ENCODE measurements around the gene GTF3C1. TPM values are rescaled to one million over a fixed set of nuclear protein-coding genes. Genes with fewer than 3 reads are reported as not detected.

Gene GTF3C1
- total and polyA plus RNA-seq, 4 donors: 33.5 to 84.0 (median 67.5) TPM

- H3K4me3 ChIP-seq: no peak overlapping the region
- no peak for ATAC-seq (ENCODE audit: insufficient read depth, low FRiP score)
- DNase-seq: no peak
- 94 to 97% methylated on average over 10 of the region's 10 CpGs for WGBS, 2 donors
- H3K4me1 ChIP-seq (ENCODE audit: control insufficient read depth in 5 of 5, insufficient read depth in 5 of 5, low read length in 5 of 5): peaks cover 0 to 4% (median 0%) of the 10 kb centered on the region in 5 donors
- H3K36me3 ChIP-seq (ENCODE audit: control insufficient read depth in 4 of 4, insufficient read depth in 4 of 4, low read length in 4 of 4): no peaks in the 10 kb centered on the region
- no peak overlapping the region for H3K27ac ChIP-seq (ENCODE audit: low read depth in 1 of 2, low read length in 1 of 2)
- peaks cover 0 to 3% (median 2%) of the 10 kb centered on the region in 4 donors for H3K9me3 ChIP-seq (ENCODE audit: control insufficient read depth in 4 of 4, insufficient read depth in 3 of 4, low read length in 3 of 4)
- TF ChIP-seq CTCF (IDR thresholded peaks at IDR 0.05; ENCODE audit: control extremely low read depth, extremely low read depth): no peak
- H3K9ac ChIP-seq (ENCODE audit: insufficient read depth in 1 of 2, low read length in 2 of 2): no peak overlapping the region
- no peaks in the 10 kb centered on the region for H3K27me3 ChIP-seq (ENCODE audit: control insufficient read depth in 3 of 3, insufficient read depth in 3 of 3, low read length in 2 of 3)
These were observed 124.8 kb downstream of the GTF3C1 start for GRCh38 chr16:27424772-27425498.

DNA sequence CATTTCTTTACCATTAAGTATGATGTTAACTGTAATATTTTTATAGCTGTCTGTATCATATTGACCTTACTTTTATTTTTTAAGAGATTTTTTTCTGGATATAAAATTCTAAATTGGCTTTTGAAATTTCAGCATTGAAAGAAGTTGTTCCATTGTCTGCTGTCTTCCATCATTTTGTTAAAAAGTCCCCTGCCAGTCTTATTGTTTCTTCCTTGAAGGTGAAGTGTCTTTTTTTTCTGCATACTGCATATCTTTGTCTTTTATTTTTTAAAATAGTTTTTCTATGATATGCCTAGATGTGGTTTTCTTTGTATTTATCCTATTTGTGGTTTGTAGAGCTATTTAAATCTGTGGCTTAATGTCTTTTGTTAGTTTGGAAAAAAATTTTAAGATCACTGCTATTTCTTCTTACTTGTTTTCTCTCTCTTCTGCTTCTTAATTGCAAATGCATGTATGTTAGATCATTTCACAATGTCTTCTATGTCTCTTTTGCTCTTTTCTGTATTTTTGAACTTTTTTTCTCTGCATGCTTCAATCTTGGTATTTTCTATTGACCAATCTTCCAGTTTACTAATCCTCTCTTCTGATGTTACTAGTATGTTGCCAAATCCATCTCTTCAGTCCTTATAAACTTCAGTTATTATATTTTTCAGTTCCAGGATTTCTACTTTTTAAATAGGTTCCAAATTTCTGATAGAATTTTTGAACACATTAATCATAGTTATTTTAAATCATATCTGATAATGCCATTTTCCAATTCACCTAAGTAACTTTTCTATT lies 127.6 kb downstream of the GTF3C1 start:
- Histone ChIP-seq H3K9me3 (ENCODE audit: control insufficient read depth in 4 of 4, insufficient read depth in 3 of 4, low read length in 3 of 4) (peaks cover 0 to 3% (median 2%) of the 10 kb centered on the region in 4 donors), H3K36me3 (ENCODE audit: control insufficient read depth in 4 of 4, insufficient read depth in 4 of 4, low read length in 4 of 4) (no peaks in the 10 kb centered on the region), H3K9ac (ENCODE audit: insufficient read depth in 1 of 2, low read length in 2 of 2) (no peak overlapping the region), H3K4me3 (no peak overlapping the region), H3K27ac (ENCODE audit: low read depth in 1 of 2, low read length in 1 of 2) (no peak overlapping the region), H3K27me3 (ENCODE audit: control insufficient read depth in 3 of 3, insufficient read depth in 3 of 3, low read length in 2 of 3) (no peaks in the 10 kb centered on the region), H3K4me1 (ENCODE audit: control insufficient read depth in 5 of 5, insufficient read depth in 5 of 5, low read length in 5 of 5) (no peaks in the 10 kb centered on the region)
- TF ChIP-seq CTCF (IDR thresholded peaks at IDR 0.05; ENCODE audit: control extremely low read depth, extremely low read depth): no peak
- no peak for DNase-seq
- no peak for ATAC-seq (ENCODE audit: insufficient read depth, low FRiP score)

DNA sequence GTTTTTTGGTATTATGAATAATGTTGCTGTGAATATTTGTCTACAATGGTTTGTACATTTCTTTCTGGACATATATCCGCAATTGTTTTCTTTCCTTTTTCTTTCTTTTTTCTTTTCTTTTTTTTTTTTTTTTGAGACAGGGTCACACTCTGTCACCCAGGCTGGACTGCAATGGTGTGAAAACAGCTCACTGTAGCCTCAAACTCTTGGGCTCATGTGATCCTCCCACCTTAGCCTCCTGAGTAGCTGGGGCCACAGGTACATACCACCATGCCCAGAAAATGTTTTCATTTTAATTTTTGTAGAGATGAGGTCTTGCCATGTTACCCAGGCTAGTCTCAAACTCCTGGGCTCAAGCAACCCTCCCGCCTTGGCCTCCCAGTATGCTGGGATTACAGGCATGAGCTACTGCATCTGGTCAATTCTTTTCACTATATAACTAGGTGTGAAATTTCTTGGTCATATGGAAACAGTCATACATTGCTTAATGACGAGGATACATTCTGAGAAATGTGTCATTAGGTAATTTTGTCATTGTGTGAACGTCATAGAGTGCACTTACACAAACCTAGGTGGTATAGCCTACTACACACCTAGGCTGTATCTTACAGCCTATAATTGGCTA lies 132.6 kb downstream of the GTF3C1 start:
- peaks cover 0 to 5% (median 0%) of the 10 kb centered on the region in 5 donors for H3K4me1 ChIP-seq (ENCODE audit: control insufficient read depth in 5 of 5, insufficient read depth in 5 of 5, low read length in 5 of 5)

More for the DNA sequence above, 132.6 kb downstream of the GTF3C1 start:
- ATAC-seq (ENCODE audit: insufficient read depth, low FRiP score): no peak
- Histone ChIP-seq H3K4me3 (no peak overlapping the region), H3K27me3 (ENCODE audit: control insufficient read depth in 3 of 3, insufficient read depth in 3 of 3, low read length in 2 of 3) (no peaks in the 10 kb centered on the region), H3K9ac (ENCODE audit: insufficient read depth in 1 of 2, low read length in 2 of 2) (no peak overlapping the region), H3K9me3 (ENCODE audit: control insufficient read depth in 4 of 4, insufficient read depth in 3 of 4, low read length in 3 of 4) (peaks cover 0 to 3% (median 0%) of the 10 kb centered on the region in 4 donors), H3K36me3 (ENCODE audit: control insufficient read depth in 4 of 4, insufficient read depth in 4 of 4, low read length in 4 of 4) (no peaks in the 10 kb centered on the region), H3K27ac (ENCODE audit: low read depth in 1 of 2, low read length in 1 of 2) (no peak overlapping the region)
- DNase-seq: no peak
- 73 to 82% methylated on average over 4 of the region's 4 CpGs for WGBS, 2 donors
- TF ChIP-seq CTCF (IDR thresholded peaks at IDR 0.05; ENCODE audit: control extremely low read depth, extremely low read depth): no peak

Measured in lung (tissue), 12 donors.